Endothelial cell of umbilical vein (primary cell): ENCODE measurements around the gene HES6. TPM values are rescaled to one million over a fixed set of nuclear protein-coding genes. Genes with fewer than 3 reads are reported as not detected.

Experiments used
- BruUV-seq: library from RNA; stranded (reverse); fragments of 400-500 nt; replicated peaks from 2 replicates; lab custom pipeline; 2021; lab: Mats Ljungman, UMichigan
- CTCF ChIA-PET: fragments of 300-600, 350-600 bp; sonication (Branson Sonifier 250); formaldehyde crosslinking; loops from one replicate; lab custom pipeline; 2021; ENCODE audit warnings: antibody characterized with exemption, inconsistent platforms; lab: Charles Lee
- POLR2A ChIA-PET: fragments of 300-600, 350-600 bp; sonication (Branson Sonifier 250); formaldehyde crosslinking; loops from one replicate; lab custom pipeline; 2021; ENCODE audit warnings: antibody characterized with exemption, inconsistent platforms; lab: Charles Lee
- DNase-seq: peaks from one replicate; pipeline ENCODE4 v3.0.0-alpha.2; 2011; ENCODE audit warnings: low read depth, low spot score
- FAIRE-seq: peaks from 2 replicates; lab custom pipeline; 2011; peaks lifted over from hg19 to GRCh38; lab: Jason Lieb, UNC
- H2AFZ ChIP-seq: 2 replicates; pipeline ENCODE4 v1.6.0; 2012; ENCODE audit warnings: low read depth, low read length, control low read depth, inconsistent platforms
- H3K27ac ChIP-seq: 2 replicates; pipeline ENCODE4 v1.5.1; 2011; ENCODE audit warnings: low read depth, mild to moderate bottlenecking, control low read depth, low read length, moderate library complexity; ENCODE audit not compliant: insufficient read depth
- H3K27me3 ChIP-seq, 2 experiments: 2 replicates each; pipeline versions ENCODE4 v1.6.0 to v1.6.1; 2011; ENCODE audit warnings: low read length in 2 of 2, mixed read lengths in 1 of 2; ENCODE audit not compliant: control insufficient read depth in 2 of 2, insufficient read depth in 2 of 2
- H3K36me3 ChIP-seq, 2 experiments: 2 replicates in 1 of 2; 3 replicates in 1 of 2; pipeline ENCODE4 v1.5.1; 2011; ENCODE audit warnings: low read length in 2 of 2, mild to moderate bottlenecking in 1 of 2, moderate library complexity in 1 of 2; ENCODE audit not compliant: control insufficient read depth in 2 of 2, insufficient read depth in 2 of 2; ENCODE audit errors: extremely low read depth in 1 of 2
- H3K4me1 ChIP-seq: 3 replicates; pipeline ENCODE4 v1.5.1; 2011; ENCODE audit warnings: mild to moderate bottlenecking, low read length; ENCODE audit not compliant: control insufficient read depth, insufficient read depth; ENCODE audit errors: extremely low read depth
- H3K4me2 ChIP-seq: 2 replicates; pipeline ENCODE4 v1.6.1; 2011; ENCODE audit warnings: low read length, control low read depth, mixed read lengths; ENCODE audit not compliant: insufficient read depth
- H3K4me3 ChIP-seq, 3 experiments: fragments of 200-600 bp in 1 of 3; sonication (generic), shearing (Covaris generic) in 1 of 3; replicated peaks in 1 of 3; 2 replicates each; pipeline ENCODE4 v1.5.1; 2011 to 2016; ENCODE audit warnings: control low read depth in 3 of 3, low read length in 3 of 3, mild to moderate bottlenecking in 2 of 3, inconsistent platforms in 1 of 3, low read depth in 1 of 3, moderate library complexity in 1 of 3; ENCODE audit not compliant: insufficient read depth in 1 of 3
- H3K79me2 ChIP-seq: 2 replicates; pipeline ENCODE4 v1.6.0; 2012; ENCODE audit warnings: low read length, inconsistent platforms; ENCODE audit not compliant: control insufficient read depth, insufficient read depth
- H3K9ac ChIP-seq: replicated peaks from 2 replicates; pipeline ENCODE3; 2011; ENCODE audit warnings: low read length, control low read depth; ENCODE audit not compliant: insufficient read depth; ENCODE audit errors: extremely low read depth
- H3K9me1 ChIP-seq: replicated peaks from 3 replicates; pipeline ENCODE4 v1.6.0; 2011; ENCODE audit warnings: mild to moderate bottlenecking, low read length; ENCODE audit not compliant: control insufficient read depth, insufficient read depth; ENCODE audit errors: extremely low read depth
- H3K9me3 ChIP-seq: replicated peaks from 2 replicates; pipeline ENCODE4 v1.5.1; 2012; ENCODE audit warnings: low read length, inconsistent platforms; ENCODE audit not compliant: control insufficient read depth, insufficient read depth
- H4K20me1 ChIP-seq: replicated peaks from 2 replicates; pipeline ENCODE3; 2011; ENCODE audit warnings: mild to moderate bottlenecking, low read length; ENCODE audit not compliant: control insufficient read depth, insufficient read depth; ENCODE audit errors: extremely low read depth
- FOS ChIP-seq: IDR thresholded peaks from 2 replicates; pipeline ENCODE4 v1.6.1; 2011; ENCODE audit warnings: mild to moderate bottlenecking, low read length, moderate library complexity, borderline replicate concordance; ENCODE audit not compliant: insufficient read depth
- GATA2 ChIP-seq: IDR thresholded peaks from 2 replicates; pipeline ENCODE4 v1.7.0; 2011; ENCODE audit warnings: low read depth, mild to moderate bottlenecking, moderate library complexity, mixed read lengths, low read length; ENCODE audit not compliant: insufficient read length, insufficient read depth
- POLR2AphosphoS5 ChIP-seq: IDR thresholded peaks from 2 replicates; pipeline ENCODE4 v1.6.1; 2012; ENCODE audit warnings: low read depth, mild to moderate bottlenecking, control low read depth, low read length, moderate library complexity; ENCODE audit not compliant: insufficient read depth
- dilution Hi-C: fragments of 300-500 bp; cut with MboI; formaldehyde crosslinking; loops from one replicate; pipeline ENCODE4 v1.15.0; 2019; ENCODE audit warnings: low sequenced_read_pairs; ENCODE audit not compliant: extremely low pct_ligation_motif_present
- intact Hi-C: fragments of 100-400 bp; cut with micrococcal nuclease; formaldehyde crosslinking; loops from one replicate; pipeline ENCODE4 v1.10.0; 2022
- polyA plus RNA-seq, 4 experiments: library from polyadenylated mRNA; depleted of rRNA in 3 of 4; stranded (reverse) in 3 of 4; unstranded in 1 of 4; fragments of >200 nt; gene quantifications; 2 replicates each; pipeline versions ENCODE4 v1.2.1 to v1.2.3, GENCODE V29; 2011 to 2012; ENCODE audit warnings: missing spikeins in 1 of 4
- total RNA-seq: library from RNA; stranded (reverse); gene quantifications from 2 replicates; pipeline ENCODE4 v1.2.3, GENCODE V29; 2021
- TF ChIP-seq, protein P1 (sequence below): IDR thresholded peaks from 2 replicates; pipeline ENCODE4 v1.6.1; 2011; ENCODE audit not compliant: insufficient read depth, insufficient read length

Gene HES6
- total and polyA plus RNA-seq, 2 donors (not counting 3 experiments of a cell fraction or from before 2014, with no cell fraction given): 2.2 to 5.1 TPM

GRCh38 chr2:238267341-238267710 lies 27.5 kb upstream of the HES6 start:
- Histone ChIP-seq H3K4me1 (peaks cover 15% of the 10 kb centered on the region), H3K4me3 (no peak overlapping the region), H3K27ac (no peak overlapping the region), H3K27me3 (no peaks in the 10 kb centered on the region), H3K9me3 (no peaks in the 10 kb centered on the region), H2AFZ (no peak overlapping the region), H3K4me2 (no peak overlapping the region), H4K20me1 (no peaks in the 10 kb centered on the region), H3K9me1 (no peaks in the 10 kb centered on the region), H3K9ac (no peak overlapping the region), H3K36me3 (no peaks in the 10 kb centered on the region), H3K79me2 (no peaks in the 10 kb centered on the region)
- dilution Hi-C loops: no loop called here
- POLR2A ChIA-PET: no interaction called here
- CTCF ChIA-PET: interaction anchor here (1.6 kb wide), 1 partner anchor 16 kb away, joined by 3 read pairs; no protein-coding TSS in a partner anchor
- BruUV-seq: no TSS peak
- TF ChIP-seq POLR2AphosphoS5: no peak
- no peak for TF ChIP-seq FOS
- intact Hi-C loops: loop anchor here (10.0 kb wide), 2 partner anchors 343 to 753 kb away; no protein-coding TSS in a partner anchor
- FAIRE-seq (no peak), DNase-seq (no peak)

- no peak for FAIRE-seq
- Histone ChIP-seq H3K4me2 (no peak overlapping the region), H3K9me1 (no peaks in the 10 kb centered on the region), H3K79me2 (no peaks in the 10 kb centered on the region), H3K9ac (no peak overlapping the region), H3K9me3 (no peaks in the 10 kb centered on the region), H2AFZ (no peak overlapping the region), H3K4me3 (no peak overlapping the region), H3K27ac (no peak overlapping the region), H4K20me1 (no peaks in the 10 kb centered on the region), H3K4me1 (peaks cover 15% of the 10 kb centered on the region), H3K36me3 (no peaks in the 10 kb centered on the region), H3K27me3 (no peaks in the 10 kb centered on the region)
- CTCF ChIA-PET: interaction anchor here (2.9 to 3.2 kb wide), 3 partner anchors 12 to 24 kb away, joined by 21 to 43 read pairs (median 39); partner anchors contain the start of gene PER2
- no peak for TF ChIP-seq GATA2
- TF ChIP-seq, protein P1, sequence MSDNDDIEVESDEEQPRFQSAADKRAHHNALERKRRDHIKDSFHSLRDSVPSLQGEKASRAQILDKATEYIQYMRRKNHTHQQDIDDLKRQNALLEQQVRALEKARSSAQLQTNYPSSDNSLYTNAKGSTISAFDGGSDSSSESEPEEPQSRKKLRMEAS: no peak
- no TSS peak for BruUV-seq
- POLR2A ChIA-PET: no interaction called here
- dilution Hi-C loops: no loop called here
- intact Hi-C loops: loop anchor here (10.0 kb wide), 2 partner anchors 341 to 751 kb away; no protein-coding TSS in a partner anchor
- DNase-seq: no peak
Observed at GRCh38 chr2:238265605-238266004, 25.8 kb upstream of the HES6 start.
